AG04450 (cell line): ENCODE results near the gene SYT12. TPM values are rescaled to one million over a fixed set of nuclear protein-coding genes. Genes with fewer than 3 reads are reported as not detected.

Source experiments
- CTCF ChIA-PET: fragments of 300-600, 350-600 bp; formaldehyde crosslinking; extraction: SDS; loops from one replicate; lab custom pipeline; 2022; ENCODE audit warnings: antibody characterized with exemption, inconsistent platforms; lab: Charles Lee
- POLR2A ChIA-PET: fragments of 350-600 bp; formaldehyde crosslinking; extraction: SDS; loops from one replicate; lab custom pipeline; 2021; ENCODE audit warnings: antibody characterized with exemption, inconsistent platforms; lab: Yijun Ruan, JAX
- DNase-seq: peaks from one replicate; pipeline ENCODE4 v3.0.0-alpha.2; 2011; ENCODE audit warnings: low read depth, low spot score
- H3K27ac ChIP-seq: one replicate; pipeline ENCODE4 v1.5.1; 2012; ENCODE audit warnings: low read depth, low read length, control low read depth
- H3K27me3 ChIP-seq: one replicate; pipeline ENCODE4 v1.6.0; 2012; ENCODE audit warnings: low read length; ENCODE audit not compliant: control insufficient read depth, insufficient read depth
- H3K4me3 ChIP-seq: 2 replicates; pipeline ENCODE4 v1.5.1; 2011; ENCODE audit warnings: mild to moderate bottlenecking, low read depth, low read length, control low read depth
- H3K9me3 ChIP-seq: 2 replicates; pipeline ENCODE4 v1.5.1; 2012; ENCODE audit warnings: low read length; ENCODE audit not compliant: control insufficient read depth, insufficient read depth
- CTCF ChIP-seq: IDR thresholded peaks from 2 replicates; pipeline ENCODE4 v1.5.1; 2011; ENCODE audit warnings: low read depth, low read length, control low read depth, inconsistent platforms
- polyA plus RNA-seq: library from polyadenylated mRNA; depleted of rRNA; stranded (reverse); fragments of >200 nt; gene quantifications from 2 replicates; pipeline ENCODE4 v1.2.3, GENCODE V29; 2011

The SYT12 gene
- polyA plus RNA-seq, 1 experiment = 0.30 TPM

- CTCF ChIA-PET = no interaction called here
- Histone ChIP-seq H3K27ac (no peak overlapping the region), H3K4me3 (no peak overlapping the region), H3K27me3 (peaks cover 2% of the 10 kb centered on the region), H3K9me3 (no peaks in the 10 kb centered on the region)
- POLR2A ChIA-PET = interaction anchor here (1.8 kb wide), 1 partner anchor 172 kb away, joined by 4 read pairs; no protein-coding TSS in a partner anchor
- DNase-seq = no peak
- TF ChIP-seq CTCF = no peak
These were observed 4.6 kb downstream of the SYT12 start for GRCh38 chr11:67027483-67027930.

GRCh38 chr11:67027943-67028542 lies 5.1 kb downstream of the SYT12 start:
- H3K27me3 ChIP-seq = peaks cover 2% of the 10 kb centered on the region
- no peak for TF ChIP-seq CTCF
- H3K27ac ChIP-seq = no peak overlapping the region

GRCh38 chr11:67029146-67029545 lies 6.2 kb downstream of the SYT12 start:
- Histone ChIP-seq H3K27ac (no peak overlapping the region), H3K27me3 (peaks cover 2% of the 10 kb centered on the region), H3K4me3 (no peak overlapping the region), H3K9me3 (no peaks in the 10 kb centered on the region)
- ChIA-PET CTCF (no interaction called here), POLR2A (interaction anchor here (0.6 kb wide), 1 partner anchor 197 kb away, joined by 3 read pairs; no protein-coding TSS in a partner anchor)
- DNase-seq = no peak
- no peak for TF ChIP-seq CTCF

More at GRCh38 chr11:67027943-67028542, 5.1 kb downstream of the SYT12 start:
- Histone ChIP-seq H3K4me3 (no peak overlapping the region), H3K9me3 (no peaks in the 10 kb centered on the region)
- CTCF ChIA-PET = no interaction called here
- no peak for DNase-seq
- POLR2A ChIA-PET = no interaction called here

GRCh38 chr11:67030976-67031375 lies 8.0 kb downstream of the SYT12 start:
- H3K27me3 ChIP-seq = peaks cover 2% of the 10 kb centered on the region
- no peak overlapping the region for H3K4me3 ChIP-seq
- DNase-seq = no peak
- TF ChIP-seq CTCF = no peak
- H3K27ac ChIP-seq = no peak overlapping the region
- ChIA-PET CTCF (interaction anchor here (0.6 kb wide), 1 partner anchor 10 kb away, joined by 6 read pairs; no protein-coding TSS in a partner anchor), POLR2A (interaction anchor here (0.5 kb wide), 1 partner anchor 39 kb away, joined by 3 read pairs; no protein-coding TSS in a partner anchor)
- H3K9me3 ChIP-seq = no peaks in the 10 kb centered on the region
